ENCODE data around the gene NTSR2.

Gene NTSR2

DNA sequence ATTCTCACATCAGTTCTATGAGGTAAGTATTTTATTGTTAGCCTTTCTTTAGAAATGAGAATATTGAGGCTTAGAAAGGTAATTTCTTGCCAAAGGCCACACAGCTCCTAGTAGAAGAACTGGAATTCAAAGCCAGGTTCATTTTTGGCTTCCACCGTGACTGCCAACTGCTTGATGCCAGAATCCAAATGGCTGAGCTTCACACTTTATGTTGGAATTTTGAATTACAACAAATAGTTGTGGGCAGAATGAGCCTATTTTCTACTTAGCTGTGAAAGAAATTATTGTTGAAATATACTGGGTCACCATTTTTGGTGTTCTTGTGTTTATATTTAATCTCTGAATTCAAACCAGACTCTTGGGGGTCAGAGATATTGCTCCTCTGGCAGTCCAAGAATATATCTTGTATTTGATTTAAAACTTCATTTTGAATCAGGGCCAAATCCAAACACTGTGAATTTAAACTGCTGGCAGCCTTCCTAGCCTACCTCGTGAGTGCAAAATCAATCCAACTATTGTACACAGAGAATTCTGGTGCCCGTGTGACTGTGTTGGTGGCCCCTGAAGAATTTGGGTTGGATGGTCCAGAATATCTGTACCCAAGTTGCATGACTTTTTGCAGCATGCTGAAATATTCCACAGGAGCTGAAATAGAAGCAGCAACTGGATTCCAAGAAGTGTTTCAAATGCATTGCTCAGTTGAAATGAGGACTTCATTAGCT is 40.8 kb upstream of the NTSR2 start:
- H3K27ac ChIP-seq (ENCODE audit: low read depth, low read length), result peak overlapping the region; percentile 53
- no peak overlapping the region for H3K4me3 ChIP-seq (ENCODE audit: low read depth in 1 of 2, low read length in 2 of 2)

GRCh38 chr2:11710210-11710609 is 40.2 kb upstream of the NTSR2 start:
- peaks cover 21% of the 10 kb centered on the region for H3K4me1 ChIP-seq (ENCODE audit: insufficient read depth, low read length)
- H3K27me3 ChIP-seq (ENCODE audit: control insufficient read depth in 1 of 2, insufficient read depth in 2 of 2, low read length in 2 of 2), result no peaks in the 10 kb centered on the region
- H3K9me3 ChIP-seq (ENCODE audit: low read length), result no peaks in the 10 kb centered on the region
- H3K4me3 ChIP-seq (ENCODE audit: low read depth in 1 of 2, low read length in 2 of 2), result no peak overlapping the region
- no peaks in the 10 kb centered on the region for H3K36me3 ChIP-seq (ENCODE audit: insufficient read depth, low read length)
- no peak overlapping the region for H3K9ac ChIP-seq (ENCODE audit: low read length)
- H3K27ac ChIP-seq (ENCODE audit: low read depth, low read length), result peak overlapping the region; percentile 53

More for the DNA sequence above, 40.8 kb upstream of the NTSR2 start:
- no peaks in the 10 kb centered on the region for H3K27me3 ChIP-seq (ENCODE audit: control insufficient read depth in 1 of 2, insufficient read depth in 2 of 2, low read length in 2 of 2)
- H3K9ac ChIP-seq (ENCODE audit: low read length), result no peak overlapping the region
- peaks cover 21% of the 10 kb centered on the region for H3K4me1 ChIP-seq (ENCODE audit: insufficient read depth, low read length)
- H3K36me3 ChIP-seq (ENCODE audit: insufficient read depth, low read length), result no peaks in the 10 kb centered on the region
- H3K9me3 ChIP-seq (ENCODE audit: low read length), result no peaks in the 10 kb centered on the region

DNA sequence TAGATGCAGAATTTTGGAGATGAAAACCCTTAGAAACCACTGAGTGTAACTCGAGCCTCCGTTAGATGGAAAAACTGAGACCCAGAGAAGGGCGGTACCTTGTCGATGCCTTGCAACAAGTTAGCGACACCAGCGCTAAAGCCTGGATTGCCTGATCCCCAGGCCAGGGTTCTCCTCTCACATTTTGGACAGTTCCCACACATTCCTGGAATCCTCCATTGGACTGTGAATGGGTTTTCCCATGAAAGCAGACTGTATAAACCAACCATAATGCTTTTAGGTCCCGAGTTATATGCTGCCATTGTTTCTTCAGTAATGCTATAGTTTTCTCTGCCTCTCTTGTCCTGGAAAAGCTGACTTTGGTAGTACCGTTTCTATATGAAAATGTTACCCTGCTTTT is 39.3 kb upstream of the NTSR2 start:
- H3K4me1 ChIP-seq (ENCODE audit: insufficient read depth, low read length), result peaks cover 21% of the 10 kb centered on the region
- no peaks in the 10 kb centered on the region for H3K27me3 ChIP-seq (ENCODE audit: control insufficient read depth in 1 of 2, insufficient read depth in 2 of 2, low read length in 2 of 2)
- no peaks in the 10 kb centered on the region for H3K36me3 ChIP-seq (ENCODE audit: insufficient read depth, low read length)
- no peak overlapping the region for H3K27ac ChIP-seq (ENCODE audit: low read depth, low read length)
- H3K9me3 ChIP-seq (ENCODE audit: low read length), result no peaks in the 10 kb centered on the region
- no peak overlapping the region for H3K4me3 ChIP-seq (ENCODE audit: low read depth in 1 of 2, low read length in 2 of 2)
- no peak overlapping the region for H3K9ac ChIP-seq (ENCODE audit: low read length)

DNA sequence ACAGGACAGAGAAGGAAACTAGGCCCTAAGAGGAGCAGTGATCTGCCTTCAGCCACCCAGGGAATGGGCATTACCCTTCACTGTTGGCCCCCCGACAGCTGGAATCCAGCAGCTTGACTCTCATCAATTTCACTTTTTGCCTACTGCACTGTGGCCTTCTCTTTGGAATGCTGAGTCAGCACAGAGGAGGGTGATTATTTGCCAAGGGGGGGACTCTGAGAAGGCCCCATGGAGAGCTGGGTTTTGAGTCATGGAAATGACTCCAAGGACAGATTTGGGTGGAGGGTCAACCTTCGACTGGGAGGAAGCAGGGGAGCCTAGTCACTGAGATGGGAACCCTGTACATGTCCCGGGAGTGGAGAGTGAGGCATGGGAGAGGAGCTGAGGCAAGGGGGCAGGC is 38.1 kb upstream of the NTSR2 start:
- Histone ChIP-seq H3K4me3 (ENCODE audit: low read depth in 1 of 2, low read length in 2 of 2) (no peak overlapping the region), H3K27ac (ENCODE audit: low read depth, low read length) (no peak overlapping the region), H3K4me1 (ENCODE audit: insufficient read depth, low read length) (peaks cover 21% of the 10 kb centered on the region), H3K9me3 (ENCODE audit: low read length) (no peaks in the 10 kb centered on the region), H3K36me3 (ENCODE audit: insufficient read depth, low read length) (no peaks in the 10 kb centered on the region), H3K27me3 (ENCODE audit: control insufficient read depth in 1 of 2, insufficient read depth in 2 of 2, low read length in 2 of 2) (no peaks in the 10 kb centered on the region), H3K9ac (ENCODE audit: low read length) (no peak overlapping the region)

- H3K27me3 ChIP-seq (ENCODE audit: control insufficient read depth in 1 of 2, insufficient read depth in 2 of 2, low read length in 2 of 2), result no peaks in the 10 kb centered on the region
- no peak overlapping the region for H3K27ac ChIP-seq (ENCODE audit: low read depth, low read length)
- no peak overlapping the region for H3K4me3 ChIP-seq (ENCODE audit: low read depth in 1 of 2, low read length in 2 of 2)
- no peaks in the 10 kb centered on the region for H3K9me3 ChIP-seq (ENCODE audit: low read length)
- H3K4me1 ChIP-seq (ENCODE audit: insufficient read depth, low read length), result peaks cover 12% of the 10 kb centered on the region
- no peaks in the 10 kb centered on the region for H3K36me3 ChIP-seq (ENCODE audit: insufficient read depth, low read length)
- H3K9ac ChIP-seq (ENCODE audit: low read length), result no peak overlapping the region
Measured at GRCh38 chr2:11705711-11706110, 35.7 kb upstream of the NTSR2 start.

GRCh38 chr2:11705063-11705462 is 35.1 kb upstream of the NTSR2 start:
- H3K4me1 ChIP-seq (ENCODE audit: insufficient read depth, low read length), result peaks cover 6% of the 10 kb centered on the region
- no peaks in the 10 kb centered on the region for H3K27me3 ChIP-seq (ENCODE audit: control insufficient read depth in 1 of 2, insufficient read depth in 2 of 2, low read length in 2 of 2)
- H3K9me3 ChIP-seq (ENCODE audit: low read length), result no peaks in the 10 kb centered on the region

DNA sequence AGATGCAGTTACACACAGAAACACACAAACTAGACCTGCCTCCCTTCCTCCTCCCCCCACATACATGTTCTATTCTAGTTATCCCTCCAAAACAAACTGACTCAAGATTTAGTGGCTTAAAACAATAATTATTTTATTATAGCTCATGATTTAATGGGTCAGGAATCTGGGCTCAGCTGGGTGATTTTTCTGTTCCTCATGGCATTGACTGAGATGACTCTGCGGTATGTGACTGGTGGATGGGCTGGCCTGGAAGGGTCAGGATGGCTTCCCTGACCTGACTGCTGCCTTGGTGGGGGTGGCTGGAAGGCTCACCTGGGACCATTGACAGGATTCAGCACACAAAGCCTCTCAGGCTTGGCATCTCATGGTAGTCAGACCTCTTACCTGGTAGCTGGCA is 33.7 kb upstream of the NTSR2 start:
- Histone ChIP-seq H3K27me3 (ENCODE audit: control insufficient read depth in 1 of 2, insufficient read depth in 2 of 2, low read length in 2 of 2) (no peaks in the 10 kb centered on the region), H3K36me3 (ENCODE audit: insufficient read depth, low read length) (no peaks in the 10 kb centered on the region)

More at GRCh38 chr2:11705063-11705462, 35.1 kb upstream of the NTSR2 start:
- Histone ChIP-seq H3K4me3 (ENCODE audit: low read depth in 1 of 2, low read length in 2 of 2) (no peak overlapping the region), H3K9ac (ENCODE audit: low read length) (no peak overlapping the region), H3K36me3 (ENCODE audit: insufficient read depth, low read length) (no peaks in the 10 kb centered on the region), H3K27ac (ENCODE audit: low read depth, low read length) (no peak overlapping the region)

DNA sequence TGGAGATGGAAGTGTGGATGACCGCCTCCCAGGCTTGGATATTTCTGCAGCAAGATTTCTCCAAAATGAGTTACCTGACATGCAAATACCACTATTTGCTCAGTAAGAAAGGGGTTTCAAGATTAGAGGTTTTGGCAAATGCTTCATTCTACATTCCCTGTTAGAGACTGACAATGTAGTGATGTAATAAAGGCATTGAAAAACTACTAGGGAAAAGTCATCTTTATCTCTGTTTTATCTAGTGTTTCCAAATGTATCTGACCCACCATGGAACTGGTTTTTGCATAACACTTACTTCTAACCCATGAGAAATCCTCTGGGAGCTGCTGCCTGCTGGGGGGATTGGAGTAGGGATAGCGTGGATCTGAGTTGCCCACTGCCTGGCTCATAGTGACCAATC is 33.0 kb upstream of the NTSR2 start:
- no peaks in the 10 kb centered on the region for H3K27me3 ChIP-seq (ENCODE audit: control insufficient read depth in 1 of 2, insufficient read depth in 2 of 2, low read length in 2 of 2)
- no peaks in the 10 kb centered on the region for H3K36me3 ChIP-seq (ENCODE audit: insufficient read depth, low read length)
- peaks cover 10% of the 10 kb centered on the region for H3K4me1 ChIP-seq (ENCODE audit: insufficient read depth, low read length)
- H3K27ac ChIP-seq (ENCODE audit: low read depth, low read length), result no peak overlapping the region
- H3K4me3 ChIP-seq (ENCODE audit: low read depth in 1 of 2, low read length in 2 of 2), result no peak overlapping the region
- no peaks in the 10 kb centered on the region for H3K9me3 ChIP-seq (ENCODE audit: low read length)
- no peak overlapping the region for H3K9ac ChIP-seq (ENCODE audit: low read length)

More for the DNA sequence above, 33.7 kb upstream of the NTSR2 start:
- H3K9me3 ChIP-seq (ENCODE audit: low read length), result no peaks in the 10 kb centered on the region
- H3K4me1 ChIP-seq (ENCODE audit: insufficient read depth, low read length), result peaks cover 3% of the 10 kb centered on the region
- no peak overlapping the region for H3K9ac ChIP-seq (ENCODE audit: low read length)
- H3K4me3 ChIP-seq (ENCODE audit: low read depth in 1 of 2, low read length in 2 of 2), result no peak overlapping the region
- no peak overlapping the region for H3K27ac ChIP-seq (ENCODE audit: low read depth, low read length)

DNA sequence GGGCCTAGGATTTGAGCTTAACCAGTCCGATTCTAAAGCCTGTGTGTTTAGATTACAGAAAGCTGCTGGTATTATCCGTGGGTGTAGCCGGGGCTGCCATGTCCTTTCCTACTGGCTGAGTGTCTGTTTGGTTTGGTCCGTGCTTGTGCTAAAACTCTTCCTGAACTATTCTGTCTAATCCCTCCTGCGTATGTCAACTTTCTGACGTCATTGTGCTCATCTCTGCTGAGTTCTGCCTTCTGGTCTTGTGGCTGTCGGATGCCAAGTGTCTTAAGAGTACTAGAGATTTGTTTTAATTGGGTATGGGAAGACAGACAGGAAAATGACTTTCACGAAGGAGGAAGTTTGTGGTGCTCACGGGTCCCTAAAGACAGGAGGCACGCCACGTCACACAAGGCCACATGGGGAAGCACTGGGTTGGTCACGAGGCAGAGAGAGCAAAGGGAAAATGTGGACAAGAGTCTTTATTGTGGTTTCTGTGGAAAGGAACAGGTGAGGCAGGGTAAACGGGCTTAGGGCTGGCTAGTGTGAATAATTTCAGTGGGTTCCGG is 31.8 kb upstream of the NTSR2 start:
- Histone ChIP-seq H3K9ac (ENCODE audit: low read length) (no peak overlapping the region), H3K27me3 (ENCODE audit: control insufficient read depth in 1 of 2, insufficient read depth in 2 of 2, low read length in 2 of 2) (no peaks in the 10 kb centered on the region), H3K4me1 (ENCODE audit: insufficient read depth, low read length) (peaks cover 21% of the 10 kb centered on the region), H3K27ac (ENCODE audit: low read depth, low read length) (no peak overlapping the region), H3K36me3 (ENCODE audit: insufficient read depth, low read length) (no peaks in the 10 kb centered on the region), H3K9me3 (ENCODE audit: low read length) (no peaks in the 10 kb centered on the region), H3K4me3 (ENCODE audit: low read depth in 1 of 2, low read length in 2 of 2) (no peak overlapping the region)

- H3K27ac ChIP-seq (ENCODE audit: low read depth, low read length), result no peak overlapping the region
- no peaks in the 10 kb centered on the region for H3K27me3 ChIP-seq (ENCODE audit: control insufficient read depth in 1 of 2, insufficient read depth in 2 of 2, low read length in 2 of 2)
- H3K9ac ChIP-seq (ENCODE audit: low read length), result no peak overlapping the region
- H3K36me3 ChIP-seq (ENCODE audit: insufficient read depth, low read length), result no peaks in the 10 kb centered on the region
- no peaks in the 10 kb centered on the region for H3K9me3 ChIP-seq (ENCODE audit: low read length)
- H3K4me3 ChIP-seq (ENCODE audit: low read depth in 1 of 2, low read length in 2 of 2), result no peak overlapping the region
- H3K4me1 ChIP-seq (ENCODE audit: insufficient read depth, low read length), result peaks cover 25% of the 10 kb centered on the region
Measured at GRCh38 chr2:11701206-11701605, 31.2 kb upstream of the NTSR2 start.

DNA sequence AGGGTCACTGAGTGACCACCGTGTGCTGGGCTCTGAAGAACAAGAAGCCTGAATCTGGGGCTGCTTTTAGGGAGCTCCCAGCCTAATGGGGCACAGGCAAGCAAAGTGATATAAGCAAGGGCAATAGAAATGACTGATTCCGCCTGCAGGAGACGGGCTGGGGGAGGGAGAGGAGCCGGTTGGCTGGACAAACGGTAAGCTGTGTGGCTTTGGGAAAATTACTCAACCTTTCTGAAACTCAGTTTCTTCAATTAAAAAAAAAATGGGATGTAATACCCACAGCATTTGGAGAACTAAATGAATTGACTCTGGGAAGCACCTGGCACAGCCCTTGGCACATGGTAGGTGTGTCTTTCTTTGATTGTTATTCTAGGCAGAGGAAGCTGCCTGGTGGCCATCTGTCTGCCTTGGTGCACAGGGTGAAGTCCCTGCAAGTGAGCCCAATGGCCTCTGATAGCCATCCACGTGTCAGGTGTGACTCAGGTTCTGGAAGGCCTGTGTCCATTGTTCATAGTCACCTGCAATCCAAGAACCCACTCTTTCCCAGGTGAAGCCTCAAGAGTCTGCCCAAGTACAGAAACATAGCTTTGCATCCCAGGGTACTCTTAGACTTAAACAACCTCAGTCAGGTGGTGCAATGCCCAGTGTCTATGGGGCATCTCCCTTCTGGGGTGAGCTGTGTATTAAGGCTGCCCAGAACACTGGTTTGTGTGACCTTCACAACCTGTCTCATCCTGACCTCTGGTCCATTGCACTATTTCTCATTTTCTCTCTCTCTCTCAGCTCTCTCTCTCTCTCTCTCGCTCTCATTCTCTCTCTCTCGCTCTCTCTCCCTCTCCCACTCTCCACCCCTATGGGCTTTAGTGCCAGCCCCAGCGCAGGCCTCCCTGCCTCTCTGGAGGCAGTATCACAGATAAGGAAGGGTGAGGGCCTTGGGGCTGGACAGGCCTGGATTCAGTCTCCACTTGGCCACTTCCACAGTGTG is 30.0 kb upstream of the NTSR2 start:
- H3K27ac ChIP-seq (ENCODE audit: low read depth, low read length), result no peak overlapping the region

More for the DNA sequence above, 30.0 kb upstream of the NTSR2 start:
- no peak overlapping the region for H3K9ac ChIP-seq (ENCODE audit: low read length)
- peaks cover 25% of the 10 kb centered on the region for H3K4me1 ChIP-seq (ENCODE audit: insufficient read depth, low read length)
- H3K27me3 ChIP-seq (ENCODE audit: control insufficient read depth in 1 of 2, insufficient read depth in 2 of 2, low read length in 2 of 2), result no peaks in the 10 kb centered on the region
- H3K9me3 ChIP-seq (ENCODE audit: low read length), result no peaks in the 10 kb centered on the region
- no peak overlapping the region for H3K4me3 ChIP-seq (ENCODE audit: low read depth in 1 of 2, low read length in 2 of 2)
- H3K36me3 ChIP-seq (ENCODE audit: insufficient read depth, low read length), result no peaks in the 10 kb centered on the region
